Measurements from ENCODE around the gene SEPTIN3. TPM values are rescaled to one million over a fixed set of nuclear protein-coding genes. Genes with fewer than 3 reads are reported as not detected.

SEPTIN3 gene
- total RNA-seq, 2 donors from 2014 or later = 0.46 to 2.3 TPM

DNA sequence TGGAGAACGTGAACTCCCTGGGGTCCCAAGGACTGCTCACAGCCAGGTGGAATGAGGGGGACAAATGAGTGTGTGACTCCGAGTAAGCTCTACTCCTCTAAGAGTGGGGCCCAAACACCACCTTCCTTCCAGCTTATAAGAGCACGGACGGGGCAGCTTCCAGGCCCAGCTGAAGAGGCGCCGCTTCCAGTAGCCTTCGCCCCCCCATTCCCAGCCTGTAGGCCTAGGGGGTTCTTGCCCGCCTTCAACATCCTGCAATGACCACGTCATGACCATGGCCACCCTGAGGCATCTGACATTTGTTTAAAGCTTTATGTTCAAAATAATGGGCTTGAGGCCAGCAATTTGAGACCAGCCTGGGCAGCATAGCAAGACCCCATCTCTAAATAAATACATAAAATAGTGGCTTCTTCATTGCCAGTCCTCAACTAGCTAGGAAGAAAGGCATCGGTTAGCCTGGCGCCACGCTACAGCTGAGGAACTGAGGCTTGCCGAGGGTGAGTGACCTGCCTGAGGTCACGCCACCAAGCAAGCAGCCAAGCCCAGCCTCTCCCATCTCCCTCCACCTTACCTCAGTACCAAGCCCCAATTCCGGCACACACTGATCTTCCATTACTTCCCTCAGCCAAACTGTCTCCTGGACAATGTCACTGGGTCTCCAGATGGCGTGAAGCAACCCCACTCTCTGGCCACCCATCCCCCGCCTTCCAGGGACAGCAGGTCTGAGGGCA, 34.8 kb upstream of the SEPTIN3 start:
- Histone ChIP-seq H3K36me3 (no peaks in the 10 kb centered on the region), H3K9me3 (no peaks in the 10 kb centered on the region), H3K27me3 (replicated peaks; ENCODE audit: insufficient read depth) (no peaks in the 10 kb centered on the region), H3K27ac (no peak overlapping the region), H3K4me1 (replicated peaks) (no peaks in the 10 kb centered on the region), H3K4me3 (no peak overlapping the region)
- intact Hi-C loops (cut with DNase I) = no loop called here
- DNase-seq (ENCODE audit: low spot score) = no peak
- no peak for TF ChIP-seq POLR2A (IDR thresholded peaks at IDR 0.05)
- TF ChIP-seq POLR2AphosphoS5 (IDR thresholded peaks at IDR 0.05) = no peak
- TF ChIP-seq, protein P1, sequence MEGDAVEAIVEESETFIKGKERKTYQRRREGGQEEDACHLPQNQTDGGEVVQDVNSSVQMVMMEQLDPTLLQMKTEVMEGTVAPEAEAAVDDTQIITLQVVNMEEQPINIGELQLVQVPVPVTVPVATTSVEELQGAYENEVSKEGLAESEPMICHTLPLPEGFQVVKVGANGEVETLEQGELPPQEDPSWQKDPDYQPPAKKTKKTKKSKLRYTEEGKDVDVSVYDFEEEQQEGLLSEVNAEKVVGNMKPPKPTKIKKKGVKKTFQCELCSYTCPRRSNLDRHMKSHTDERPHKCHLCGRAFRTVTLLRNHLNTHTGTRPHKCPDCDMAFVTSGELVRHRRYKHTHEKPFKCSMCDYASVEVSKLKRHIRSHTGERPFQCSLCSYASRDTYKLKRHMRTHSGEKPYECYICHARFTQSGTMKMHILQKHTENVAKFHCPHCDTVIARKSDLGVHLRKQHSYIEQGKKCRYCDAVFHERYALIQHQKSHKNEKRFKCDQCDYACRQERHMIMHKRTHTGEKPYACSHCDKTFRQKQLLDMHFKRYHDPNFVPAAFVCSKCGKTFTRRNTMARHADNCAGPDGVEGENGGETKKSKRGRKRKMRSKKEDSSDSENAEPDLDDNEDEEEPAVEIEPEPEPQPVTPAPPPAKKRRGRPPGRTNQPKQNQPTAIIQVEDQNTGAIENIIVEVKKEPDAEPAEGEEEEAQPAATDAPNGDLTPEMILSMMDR (IDR thresholded peaks at IDR 0.05) = no peak
- 99% methylated on average over 17 of the region's 17 CpGs for WGBS

DNA sequence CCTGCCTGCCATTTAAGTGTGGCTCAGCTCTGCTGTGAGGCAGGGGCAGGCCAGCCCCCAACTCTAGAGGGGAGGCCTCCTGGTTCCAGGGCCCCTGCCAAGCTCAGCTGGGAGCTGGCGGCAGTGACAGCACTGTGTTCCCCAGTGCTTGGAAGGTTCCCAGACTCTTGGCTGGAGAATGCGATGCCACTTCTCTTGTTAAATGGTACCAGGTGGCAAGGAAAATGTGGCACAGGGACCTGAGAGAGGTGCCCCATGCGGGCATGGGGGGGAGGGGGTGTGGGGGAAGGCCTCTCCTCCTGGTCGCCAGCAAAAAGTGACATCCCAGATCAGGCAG, 34.3 kb upstream of the SEPTIN3 start:
- H3K9me3 ChIP-seq = no peaks in the 10 kb centered on the region
- no peak for DNase-seq (ENCODE audit: low spot score)
- TF ChIP-seq POLR2AphosphoS5 (IDR thresholded peaks at IDR 0.05) (no peak), POLR2A (IDR thresholded peaks at IDR 0.05) (no peak)
- TF ChIP-seq, protein P1 (IDR thresholded peaks at IDR 0.05) = no peak
- no peak overlapping the region for H3K27ac ChIP-seq
- H3K36me3 ChIP-seq = no peaks in the 10 kb centered on the region
- intact Hi-C loops (cut with DNase I) = no loop called here
- H3K4me3 ChIP-seq = no peak overlapping the region
- peaks cover 2% of the 10 kb centered on the region for H3K4me1 ChIP-seq (replicated peaks)
- H3K27me3 ChIP-seq (replicated peaks; ENCODE audit: insufficient read depth) = no peaks in the 10 kb centered on the region
- WGBS = 42% methylated on average over 4 of the region's 4 CpGs

DNA sequence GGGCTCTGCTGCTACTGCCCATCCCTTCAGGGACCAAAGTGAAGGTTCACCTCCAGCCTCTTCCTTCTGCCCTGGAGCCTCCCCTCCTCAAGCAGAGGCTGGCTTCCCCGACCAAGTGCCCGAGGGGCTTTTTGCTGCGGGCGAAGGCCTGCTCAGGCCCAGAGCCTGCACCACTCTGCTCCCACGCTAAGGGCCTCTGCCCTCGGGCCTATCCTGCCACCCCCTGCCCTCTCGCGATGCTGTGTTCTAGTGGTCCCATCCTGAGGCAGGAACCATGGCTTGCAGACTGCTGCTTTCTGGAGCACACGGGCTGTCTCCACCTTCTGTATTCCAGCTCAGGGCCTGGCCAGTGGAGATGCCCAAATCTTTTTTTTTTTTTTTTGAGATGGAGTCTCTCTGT, 33.7 kb upstream of the SEPTIN3 start:
- H3K27ac ChIP-seq = no peak overlapping the region
- no peak for TF ChIP-seq POLR2A (IDR thresholded peaks at IDR 0.05)
- no peak overlapping the region for H3K4me3 ChIP-seq
- peaks cover 2% of the 10 kb centered on the region for H3K4me1 ChIP-seq (replicated peaks)
- 86% methylated on average over 9 of the region's 9 CpGs for WGBS
- no peaks in the 10 kb centered on the region for H3K9me3 ChIP-seq
- H3K36me3 ChIP-seq = no peaks in the 10 kb centered on the region
- DNase-seq (ENCODE audit: low spot score) = no peak
- intact Hi-C loops (cut with DNase I) = no loop called here
- no peaks in the 10 kb centered on the region for H3K27me3 ChIP-seq (replicated peaks; ENCODE audit: insufficient read depth)

DNA sequence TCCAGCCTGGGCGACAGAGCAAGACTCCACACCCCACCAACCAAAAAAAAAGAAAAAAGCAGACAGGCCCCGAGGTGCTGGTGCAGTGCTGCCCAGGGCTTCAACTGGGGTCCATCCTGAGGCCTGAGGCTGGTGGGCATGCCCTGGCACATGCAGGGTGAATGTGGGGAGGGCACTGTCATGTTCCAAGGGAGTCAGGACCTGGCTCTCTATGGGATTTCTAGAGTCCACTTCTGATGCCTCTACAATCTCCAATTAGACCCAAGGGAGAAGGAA, 32.4 kb upstream of the SEPTIN3 start:
- 94% methylated on average over 2 of the region's 2 CpGs for WGBS
- TF ChIP-seq POLR2AphosphoS5 (IDR thresholded peaks at IDR 0.05) (no peak), POLR2A (IDR thresholded peaks at IDR 0.05) (no peak)
- TF ChIP-seq, protein P1 (IDR thresholded peaks at IDR 0.05) = no peak
- no peaks in the 10 kb centered on the region for H3K27me3 ChIP-seq (replicated peaks; ENCODE audit: insufficient read depth)
- no peak overlapping the region for H3K4me3 ChIP-seq
- no peak for DNase-seq (ENCODE audit: low spot score)
- no peaks in the 10 kb centered on the region for H3K36me3 ChIP-seq
- no peaks in the 10 kb centered on the region for H3K9me3 ChIP-seq
- peaks cover 2% of the 10 kb centered on the region for H3K4me1 ChIP-seq (replicated peaks)
- intact Hi-C loops (cut with DNase I) = no loop called here
- no peak overlapping the region for H3K27ac ChIP-seq

DNA sequence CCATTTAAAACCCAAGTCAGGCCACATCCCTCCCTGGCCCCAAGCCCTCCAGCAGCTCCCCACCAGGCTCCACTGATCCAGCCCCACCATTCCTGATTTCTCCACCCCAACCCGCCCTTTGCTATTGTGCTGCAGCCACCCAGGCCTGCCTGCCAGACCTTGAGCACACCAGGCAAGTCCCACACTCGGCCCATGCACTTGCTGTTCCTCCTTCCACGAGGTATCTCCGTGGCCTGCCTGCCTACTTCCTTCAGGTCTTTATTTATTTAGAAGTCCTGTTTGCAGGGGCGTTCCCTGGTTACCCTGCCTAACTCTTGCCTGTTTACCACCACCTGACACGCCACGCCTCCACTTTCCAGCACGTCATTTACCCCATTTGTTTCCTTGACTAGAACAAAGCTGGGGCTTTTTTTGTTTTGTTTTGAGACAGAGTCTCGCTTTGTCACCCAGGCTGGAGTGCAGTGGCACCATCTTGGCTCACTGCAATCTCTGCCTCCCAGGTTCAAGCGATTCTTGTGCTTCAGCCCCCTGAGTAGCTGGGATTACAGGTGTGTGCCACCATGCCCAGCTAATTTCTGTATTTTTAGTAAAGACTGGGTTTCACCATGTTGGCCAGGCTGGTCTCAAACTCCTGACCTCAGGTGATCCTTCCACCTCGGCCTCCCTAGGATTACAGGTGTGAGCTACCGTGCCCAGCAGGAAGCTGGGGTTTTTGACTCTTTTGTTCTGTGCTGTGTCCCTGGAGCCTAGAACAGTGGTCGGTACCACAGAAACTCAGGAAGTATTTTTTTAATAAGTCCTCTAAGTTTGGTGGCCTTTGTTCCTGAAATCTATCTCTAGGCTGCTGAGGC, 29.0 kb upstream of the SEPTIN3 start:
- peak; percentile 75 for DNase-seq (ENCODE audit: low spot score)
- Histone ChIP-seq H3K4me1 (replicated peaks) (peaks cover 2% of the 10 kb centered on the region), H3K9me3 (no peaks in the 10 kb centered on the region), H3K4me3 (no peak overlapping the region), H3K27me3 (replicated peaks; ENCODE audit: insufficient read depth) (no peaks in the 10 kb centered on the region), H3K36me3 (no peaks in the 10 kb centered on the region), H3K27ac (peak overlapping the region; percentile 65 to 82)
- 69% methylated on average over 13 of the region's 13 CpGs for WGBS
- TF ChIP-seq, protein P1 (IDR thresholded peaks at IDR 0.05) = no peak
- TF ChIP-seq POLR2A (IDR thresholded peaks at IDR 0.05) = no peak
- peak; percentile 80 for TF ChIP-seq POLR2AphosphoS5 (IDR thresholded peaks at IDR 0.05)
- intact Hi-C loops (cut with DNase I) = loop anchor here (2.0 to 5.0 kb wide), 2 partner anchors 115 to 188 kb away; no protein-coding TSS in a partner anchor

Data from prostate gland (tissue), 2 donors.